K562 (cell line): ENCODE data around the gene ACYP2. TPM values are rescaled to one million over a fixed set of nuclear protein-coding genes. Genes with fewer than 3 reads are reported as not detected.

ENCODE experiments used
- ATAC-seq: fragments of 200-7000 bp; cut with Tn5 transposase; 3 replicates; pipeline ENCODE4 v1.9.1; 2020; ENCODE audit warnings: moderate library complexity
- BruUV-seq: library from RNA; stranded (reverse); fragments of 400-500 nt; replicated peaks from 2 replicates; lab custom pipeline; 2021; lab: Mats Ljungman, UMichigan
- CTCF ChIA-PET: fragments of 300-600 bp; formaldehyde crosslinking; extraction: SDS; loops from one replicate; lab custom pipeline; 2021; ENCODE audit warnings: low intra/inter-chr PET ratio; lab: Yijun Ruan, JAX
- POLR2A ChIA-PET: fragments of 300-600, 350-650 bp; sonication (Branson Sonifier 250); formaldehyde crosslinking; extraction: SDS; loops from one replicate; lab custom pipeline; 2021; ENCODE audit warnings: antibody characterized with exemption, inconsistent platforms; lab: Yijun Ruan, JAX
- DNase-seq, 4 experiments: peaks; one replicate each; pipeline versions ENCODE4 v3.0.0 to v3.0.0-alpha.2; 2011 to 2018; ENCODE audit warnings: low spot score in 3 of 4, mixed read lengths in 3 of 4; ENCODE audit errors: extremely low read depth in 1 of 4
- FAIRE-seq: peaks from 2 replicates; lab custom pipeline; 2011; peaks lifted over from hg19 to GRCh38; lab: Jason Lieb, UNC
- H2AFZ ChIP-seq: 2 replicates; pipeline ENCODE4 v1.6.0; 2011; ENCODE audit warnings: low read depth, low read length, control low read depth, inconsistent platforms
- H3K27ac ChIP-seq: fragments of 200-600 bp; 3 replicates; pipeline ENCODE4 v1.8.0; 2011; ENCODE audit warnings: low read depth, mild to moderate bottlenecking, control low read depth, inconsistent platforms, low read length, moderate library complexity, mixed read lengths; ENCODE audit errors: extremely low read depth
- H3K27me3 ChIP-seq, 2 experiments: fragments of 300-600 bp in 1 of 2; 2 replicates in 1 of 2; 3 replicates in 1 of 2; pipeline versions ENCODE4 v1.6.0 to v1.8.0; 2011; ENCODE audit warnings: inconsistent platforms in 2 of 2, low read length in 2 of 2, mild to moderate bottlenecking in 1 of 2, mixed read lengths in 1 of 2, moderate library complexity in 1 of 2; ENCODE audit not compliant: control insufficient read depth in 2 of 2, insufficient read depth in 2 of 2
- H3K36me3 ChIP-seq: fragments of 300-600 bp; 3 replicates; pipeline ENCODE4 v1.8.0; 2011; ENCODE audit warnings: mild to moderate bottlenecking, low read length, inconsistent platforms; ENCODE audit not compliant: control insufficient read depth, insufficient read depth
- H3K4me1 ChIP-seq, 2 experiments: fragments of 200-600 bp in 1 of 2; replicated peaks in 1 of 2; 2 replicates in 1 of 2; 3 replicates in 1 of 2; pipeline versions ENCODE4 v1.5.1 to v1.8.0; 2011; ENCODE audit warnings: inconsistent platforms in 2 of 2, low read length in 2 of 2, mild to moderate bottlenecking in 1 of 2, mixed read lengths in 1 of 2, moderate library complexity in 1 of 2; ENCODE audit not compliant: control insufficient read depth in 2 of 2, insufficient read depth in 2 of 2
- H3K4me2 ChIP-seq: 2 replicates; pipeline ENCODE4 v1.6.1; 2011; ENCODE audit warnings: low read length, control low read depth, inconsistent platforms, mixed read lengths; ENCODE audit not compliant: insufficient read depth
- H3K4me3 ChIP-seq: fragments of 200-600 bp; sonication (generic), shearing (Covaris generic); 2 replicates; pipeline ENCODE4 v1.5.1; 2016; ENCODE audit warnings: control low read depth, inconsistent platforms
- H3K79me2 ChIP-seq: fragments of 200-600 bp; 3 replicates; pipeline ENCODE4 v1.8.0; 2011; ENCODE audit warnings: low read length, inconsistent platforms; ENCODE audit not compliant: control insufficient read depth, insufficient read depth
- H3K9ac ChIP-seq, 2 experiments: 2 replicates each; pipeline versions ENCODE4 v1.6.0 to v1.6.1; 2011; ENCODE audit warnings: low read depth in 2 of 2, low read length in 2 of 2, control low read depth in 1 of 2, inconsistent platforms in 1 of 2, mild to moderate bottlenecking in 1 of 2, mixed read lengths in 1 of 2; ENCODE audit not compliant: insufficient read depth in 1 of 2
- H3K9me1 ChIP-seq: one replicate; pipeline ENCODE4 v1.6.0; 2011; ENCODE audit warnings: inconsistent platforms, mild to moderate bottlenecking, low read length, moderate library complexity; ENCODE audit not compliant: control insufficient read depth, insufficient read depth
- H3K9me3 ChIP-seq: replicated peaks from 2 replicates; pipeline ENCODE4 v1.5.1; 2011; ENCODE audit warnings: low read depth, low read length, inconsistent platforms; ENCODE audit not compliant: control insufficient read depth, insufficient read depth
- H4K20me1 ChIP-seq: replicated peaks from 2 replicates; pipeline ENCODE4 v1.6.1; 2011; ENCODE audit warnings: low read length, inconsistent platforms, mixed read lengths; ENCODE audit not compliant: control insufficient read depth, insufficient read depth
- ARID1B ChIP-seq: fragments of 450-650 bp; IDR thresholded peaks from 2 replicates; pipeline ENCODE4 v1.6.1; 2016; ENCODE audit warnings: antibody characterized with exemption, mild to moderate bottlenecking, inconsistent platforms
- DACH1 ChIP-seq: fragments of 450-650 bp; IDR thresholded peaks from 2 replicates; pipeline ENCODE4 v1.6.1; 2018; ENCODE audit not compliant: partially characterized antibody
- FOSL1 ChIP-seq: fragments of 200-800 bp; sonication (Bioruptor generic); conservative IDR thresholded peaks from 2 replicates; pipeline ENCODE4 v1.6.1; 2016; ENCODE audit warnings: missing genetic modification characterization, missing compliant biosample characterization
- FOXJ2 ChIP-seq: fragments of 200-800 bp; sonication (Bioruptor generic); IDR thresholded peaks from 2 replicates; pipeline ENCODE4 v1.6.1; 2016; ENCODE audit warnings: missing genetic modification characterization, missing compliant biosample characterization
- MEIS2 ChIP-seq: fragments of 450-650 bp; IDR thresholded peaks from 2 replicates; pipeline ENCODE4 v1.6.1; 2014; ENCODE audit warnings: mild to moderate bottlenecking; ENCODE audit not compliant: partially characterized antibody
- NR2C1 ChIP-seq, 2 experiments: fragments of 450-650 bp; IDR thresholded peaks; 2 replicates each; pipeline ENCODE4 v1.6.1; 2017; ENCODE audit warnings: mild to moderate bottlenecking in 2 of 2, antibody characterized with exemption in 1 of 2, inconsistent platforms in 1 of 2, missing compliant biosample characterization in 1 of 2, missing genetic modification characterization in 1 of 2
- SAP30 ChIP-seq: fragments of 200-600 bp; sonication (generic); IDR thresholded peaks from 2 replicates; pipeline ENCODE4 v1.6.1; 2012; ENCODE audit warnings: borderline replicate concordance, low read depth, mild to moderate bottlenecking, moderate library complexity, low read length, control low read depth, inconsistent platforms; ENCODE audit not compliant: insufficient read depth, poor library complexity, severe bottlenecking
- SOX6 ChIP-seq: fragments of 450-650 bp; IDR thresholded peaks from 2 replicates; pipeline ENCODE4 v1.6.1; 2014; ENCODE audit warnings: mild to moderate bottlenecking
- SREBF1 ChIP-seq: fragments of 150-350 bp; IDR thresholded peaks from 2 replicates; pipeline ENCODE4 v1.6.1; 2014; ENCODE audit warnings: antibody characterized with exemption, low read depth, low read length, borderline replicate concordance
- ZNF384 ChIP-seq: IDR thresholded peaks from 2 replicates; pipeline ENCODE4 v1.6.1; 2012; ENCODE audit warnings: low read depth, low read length, improper control_type of control experiment
- WGBS: fragments of 100-300 bp; shearing (Covaris generic); methylation state at CpG from one replicate; pipeline ENCODE4 v1.1.6; 2016; ENCODE audit warnings: low coverage, mixed read lengths; ENCODE audit not compliant: insufficient coverage; ENCODE audit errors: missing lambda C conversion rate; 5-methylcytosine and 5-hydroxymethylcytosine counted together
- in situ Hi-C: fragments of 300-500 bp; cut with MboI; formaldehyde crosslinking; loops from 4 replicates; pipeline ENCODE4 v1.15.0; 2018; ENCODE audit warnings: inconsistent platforms, mixed read lengths
- intact Hi-C: fragments of 100-400 bp; cut with micrococcal nuclease; formaldehyde crosslinking; loops from 2 replicates; pipeline ENCODE4 v1.14.2; 2022
- polyA plus RNA-seq, 8 experiments: library from polyadenylated mRNA; depleted of rRNA in 4 of 8; stranded (reverse) in 5 of 8; unstranded in 3 of 8; fragments of >200 nt; fragmentation: Nextera tagmentation in 2 of 8; fragmentation: Illumina TruSeq in 1 of 8; extraction: Ambion mirVana in 2 of 8; extraction: Trizol in 1 of 8; gene quantifications; 2 replicates each; pipeline versions ENCODE4 v1.2.1 to v1.2.3, GENCODE V29; 2011 to 2014; ENCODE audit warnings: inconsistent platforms in 1 of 8, missing spikeins in 1 of 8
- total RNA-seq, 7 experiments: library from RNA; depleted of rRNA in 6 of 7; stranded (reverse); fragments of >200 nt in 6 of 7; fragmentation: Illumina TruSeq in 2 of 7; extraction: Trizol in 2 of 7; gene quantifications; 2 replicates each; pipeline versions ENCODE4 v1.2.1 to v1.2.3, GENCODE V29; 2011 to 2021; ENCODE audit warnings: low replicate concordance in 1 of 7
- TF ChIP-seq, protein P1 (sequence below): fragments of 450-650 bp; conservative IDR thresholded peaks from 2 replicates; pipeline ENCODE4 v1.6.1; 2016; ENCODE audit warnings: missing genetic modification characterization, low read depth, mild to moderate bottlenecking, missing compliant biosample characterization, moderate library complexity
- TF ChIP-seq, protein P2 (sequence below): sonication (generic); formaldehyde crosslinking; IDR thresholded peaks from 2 replicates; pipeline ENCODE4 v1.8.1; 2023; ENCODE audit warnings: mild to moderate bottlenecking, missing genetic modification reagents

Gene ACYP2
- total and polyA plus RNA-seq, 9 of the 15 experiments (the other 6 are each of a cell fraction or from before 2014, with no cell fraction given), result 1.0 to 4.1 (median 2.0) TPM

DNA sequence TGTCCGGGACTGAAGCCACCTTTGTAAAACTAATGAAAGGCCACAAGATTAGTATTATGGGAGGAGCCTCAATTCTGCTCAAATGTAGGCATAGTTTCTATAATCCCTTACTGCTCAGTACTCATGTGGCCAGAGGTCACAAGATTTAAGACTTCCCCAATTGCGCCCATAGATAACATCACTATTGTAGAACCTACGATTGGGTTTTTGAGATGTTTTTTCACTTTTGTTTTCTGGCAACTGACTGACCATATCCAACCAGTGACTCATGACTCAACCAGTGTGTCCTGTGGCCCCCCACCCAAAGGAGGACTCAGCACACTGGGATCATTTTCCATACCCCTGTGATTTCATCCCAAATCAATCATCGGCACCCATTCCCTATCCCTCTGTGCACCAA is 155.8 kb downstream of the ACYP2 start:
- H4K20me1 ChIP-seq, result no peaks in the 10 kb centered on the region
- POLR2A ChIA-PET, result no interaction called here
- no peaks in the 10 kb centered on the region for H3K4me1 ChIP-seq
- no peaks in the 10 kb centered on the region for H3K9me3 ChIP-seq
- CTCF ChIA-PET, result no interaction called here
- FAIRE-seq (no peak), DNase-seq (no peak), ATAC-seq (no peak)
- H3K27ac ChIP-seq, result no peak overlapping the region
- H2AFZ ChIP-seq, result no peak overlapping the region
- no peaks in the 10 kb centered on the region for H3K27me3 ChIP-seq
- no peaks in the 10 kb centered on the region for H3K36me3 ChIP-seq
- in situ Hi-C loops (no loop called here), intact Hi-C loops (no loop called here)
- TF ChIP-seq SOX6, result peak; percentile 70; the same call in 1 of the 2 replicates
- peak; percentile 33 for TF ChIP-seq MEIS2
- TF ChIP-seq DACH1, result no peak
- no peak for TF ChIP-seq ZNF384
- TF ChIP-seq SAP30, result no peak
- TF ChIP-seq ARID1B, result no peak
- peak; percentile 64 for TF ChIP-seq FOSL1 (tag)
- TF ChIP-seq FOXJ2 (tag), result 0 out of 2 replicates have a peak, but pooled peaks have one; percentile 34
- TF ChIP-seq, protein P1, sequence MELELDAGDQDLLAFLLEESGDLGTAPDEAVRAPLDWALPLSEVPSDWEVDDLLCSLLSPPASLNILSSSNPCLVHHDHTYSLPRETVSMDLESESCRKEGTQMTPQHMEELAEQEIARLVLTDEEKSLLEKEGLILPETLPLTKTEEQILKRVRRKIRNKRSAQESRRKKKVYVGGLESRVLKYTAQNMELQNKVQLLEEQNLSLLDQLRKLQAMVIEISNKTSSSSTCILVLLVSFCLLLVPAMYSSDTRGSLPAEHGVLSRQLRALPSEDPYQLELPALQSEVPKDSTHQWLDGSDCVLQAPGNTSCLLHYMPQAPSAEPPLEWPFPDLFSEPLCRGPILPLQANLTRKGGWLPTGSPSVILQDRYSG (tag), result no peak
- no peak for TF ChIP-seq SREBF1
- TF ChIP-seq, protein P2, sequence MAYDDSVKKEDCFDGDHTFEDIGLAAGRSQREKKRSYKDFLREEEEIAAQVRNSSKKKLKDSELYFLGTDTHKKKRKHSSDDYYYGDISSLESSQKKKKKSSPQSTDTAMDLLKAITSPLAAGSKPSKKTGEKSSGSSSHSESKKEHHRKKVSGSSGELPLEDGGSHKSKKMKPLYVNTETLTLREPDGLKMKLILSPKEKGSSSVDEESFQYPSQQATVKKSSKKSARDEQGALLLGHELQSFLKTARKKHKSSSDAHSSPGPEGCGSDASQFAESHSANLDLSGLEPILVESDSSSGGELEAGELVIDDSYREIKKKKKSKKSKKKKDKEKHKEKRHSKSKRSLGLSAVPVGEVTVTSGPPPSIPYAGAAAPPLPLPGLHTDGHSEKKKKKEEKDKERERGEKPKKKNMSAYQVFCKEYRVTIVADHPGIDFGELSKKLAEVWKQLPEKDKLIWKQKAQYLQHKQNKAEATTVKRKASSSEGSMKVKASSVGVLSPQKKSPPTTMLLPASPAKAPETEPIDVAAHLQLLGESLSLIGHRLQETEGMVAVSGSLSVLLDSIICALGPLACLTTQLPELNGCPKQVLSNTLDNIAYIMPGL, result no peak
- no peak for TF ChIP-seq NR2C1 (IDR thresholded peaks at IDR 0.05)
- TF ChIP-seq NR2C1 (tag; IDR thresholded peaks at IDR 0.05), result 0 out of 2 replicates have a peak, but pooled peaks have one; percentile 39
- no peak overlapping the region for H3K9ac ChIP-seq
- no peaks in the 10 kb centered on the region for H3K79me2 ChIP-seq
- no peak overlapping the region for H3K4me3 ChIP-seq
- H3K9me1 ChIP-seq, result no peaks in the 10 kb centered on the region
- WGBS, result 9% methylated on average over 4 of the region's 4 CpGs
- no peak overlapping the region for H3K4me2 ChIP-seq
- BruUV-seq, result no TSS peak
